Pancreas (tissue), 10 donors: Measurements from ENCODE around the gene HARBI1. TPM values are rescaled to one million over a fixed set of nuclear protein-coding genes. Genes with fewer than 3 reads are reported as not detected.
A peak's percentile ranks its signal among the peaks of the same experiment; 100 is the strongest.

Experiments used
- ATAC-seq, 4 donors: fragments of 200-7000 bp; cut with Tn5 transposase; one replicate each; pipeline versions ENCODE4 v1.8.0 to v1.9.1; 2020; ENCODE audit warnings: mild to moderate bottlenecking in 4 of 4, moderate library complexity in 4 of 4
- DNase-seq, 6 donors: peaks; one replicate each; pipeline ENCODE4 v3.0.0-alpha.2; 2020
- FAIRE-seq: peaks from 2 replicates; lab custom pipeline; 2012; peaks lifted over from hg19 to GRCh38; lab: Jason Lieb, UNC
- H3K27ac ChIP-seq, 4 donors: fragments of 200-600 bp; sonication (generic); 1 replicate in 3 of 4; 2 replicates in 1 of 4; pipeline versions ENCODE4 v1.5.0 to v1.8.0; 2020
- H3K27me3 ChIP-seq, 4 donors: fragments of 200-600 bp; one replicate each; pipeline ENCODE4 v1.8.0; 2021
- H3K36me3 ChIP-seq, 3 donors: fragments of 200-600 bp; sonication (generic) in 1 of 3; one replicate each; pipeline versions ENCODE4 v1.5.0 to v1.8.0; 2020 to 2021
- H3K4me1 ChIP-seq, 3 donors: fragments of 200-600 bp; one replicate each; pipeline ENCODE4 v1.8.0; 2021
- H3K4me3 ChIP-seq, 4 donors: fragments of 200-600 bp; sonication (generic) in 2 of 4; one replicate each; pipeline versions ENCODE4 v1.5.0 to v1.8.0; 2020 to 2021
- H3K9me3 ChIP-seq, 4 donors: fragments of 200-600 bp; one replicate each; pipeline ENCODE4 v1.8.0; 2021
- CTCF ChIP-seq, 4 donors: fragments of 200-600 bp; sonication (generic) in 3 of 4; IDR thresholded peaks; one replicate each; pipeline versions ENCODE4 v1.5.0 to v1.8.0; 2021; ENCODE audit warnings: antibody characterized with exemption in 4 of 4
- WGBS, 2 donors: extraction: QIAGEN DNeasy Blood & Tissue Kit; methylation state at CpG; one replicate each; pipeline ENCODE4 v1.1.7; 2013; 5-methylcytosine and 5-hydroxymethylcytosine counted together
- intact Hi-C, 3 donors: fragments of 100-400 bp; cut with DNase I; formaldehyde crosslinking; loops; one replicate each; pipeline versions ENCODE4 v1.11.1 to v1.14.2; 2022
- polyA plus RNA-seq, 2 donors: library from polyadenylated mRNA; stranded (reverse); fragments of 200-250 nt; gene quantifications; one replicate each; pipeline ENCODE4 v1.2.3, GENCODE V29; 2013
- total RNA-seq, 6 donors: library from RNA; stranded (reverse); fragmentation: NEBNext Ultra II Directional in 4 of 6; extraction: Animal tissue kit (Norgen Biotek cat#: 25700) in 4 of 6; gene quantifications; one replicate each; pipeline versions ENCODE4 v1.2.1 to v1.2.4, GENCODE V29; 2021 to 2023
- donor health status: healthy with polysubstance abuse.
- donor health status: DM: no; HTN: no; CAD: no; lungs with moderate emphysema.
- donor health status: DM: no; HTN: no; CAD: no.
- donor health status: control.
- donor health status: control.
- donor health status: Bipolar disorder and iron deficiency.
- donor health status: DM: yes; HTN: yes; CAD: no.
- donor health status: DM: no; HTN: no; CAD: no.
- donor health status: DM: no; HTN: no; CAD: no.
- donor health status: DM: yes; HTN: yes; CAD: no.

Gene HARBI1
- total and polyA plus RNA-seq, 8 donors, result 1.7 to 2.6 (median 2.0) TPM

DNA sequence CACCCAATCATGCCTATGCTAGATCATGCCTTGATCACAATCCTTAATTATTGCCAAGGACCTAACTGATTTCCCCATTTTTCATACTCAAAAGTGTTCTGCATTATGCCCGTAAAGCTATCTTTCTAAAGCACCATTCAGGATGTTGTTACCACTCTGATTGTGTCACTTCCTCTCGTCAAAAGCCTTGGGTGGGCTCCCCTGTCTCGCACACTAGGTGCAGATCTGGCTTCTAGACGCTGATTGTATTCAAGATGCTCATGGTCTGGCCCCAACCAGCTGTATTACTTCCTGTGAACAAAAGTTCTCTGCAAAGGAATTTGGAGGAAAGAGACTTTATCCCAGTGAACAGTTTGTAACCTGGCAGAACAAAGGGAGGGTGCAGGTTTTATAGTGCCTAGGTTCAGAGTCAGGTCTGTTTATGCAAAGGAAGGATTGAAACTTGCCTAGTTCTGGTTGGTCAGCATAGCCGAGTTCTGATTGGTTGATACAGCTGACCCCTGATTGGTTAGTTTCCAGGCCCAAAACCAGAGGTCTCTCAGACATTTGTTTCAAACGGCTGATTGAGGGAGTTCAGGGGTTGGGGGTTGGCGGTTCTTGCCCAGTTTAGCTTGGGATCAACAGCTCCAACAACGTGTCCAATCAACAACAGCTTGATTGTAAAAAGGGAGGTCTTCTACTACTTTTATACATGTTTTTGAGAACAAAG, 25.8 kb upstream of the HARBI1 start:
- Histone ChIP-seq H3K27me3 (no peaks in the 10 kb centered on the region), H3K4me3 (no peak overlapping the region), H3K9me3 (no peaks in the 10 kb centered on the region), H3K27ac (no peak overlapping the region), H3K4me1 (peaks cover 0 to 5% (median 0%) of the 10 kb centered on the region in 3 donors), H3K36me3 (peaks cover 0 to 23% (median 15%) of the 10 kb centered on the region in 3 donors)
- intact Hi-C loops, result no loop called here
- TF ChIP-seq CTCF (IDR thresholded peaks at IDR 0.05), result no peak
- no peak for DNase-seq
- no peak for ATAC-seq
- 93% methylated on average over 8 of the region's 8 CpGs for WGBS, 2 donors
- FAIRE-seq, result no peak

DNA sequence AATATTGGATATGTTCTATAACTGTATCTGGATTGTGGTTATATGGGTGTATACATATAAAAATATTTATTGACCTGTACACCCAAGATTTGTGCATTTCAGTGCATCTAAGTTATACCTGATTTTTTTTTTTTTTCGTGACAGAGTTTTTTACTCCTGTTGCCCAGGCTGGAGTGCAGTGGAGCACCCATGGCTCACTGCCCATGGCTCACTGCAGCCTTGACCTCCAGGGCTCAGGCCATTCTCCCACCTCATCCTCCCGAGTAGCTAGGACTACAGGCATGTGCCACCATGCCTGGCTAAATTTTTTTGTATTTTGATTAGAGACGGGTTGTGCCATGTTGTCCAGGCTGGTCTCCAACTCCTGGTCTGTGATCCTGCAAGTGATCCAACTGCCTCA, 24.6 kb upstream of the HARBI1 start:
- ATAC-seq (no peak), FAIRE-seq (no peak), DNase-seq (no peak)
- H3K4me3 ChIP-seq, result no peak overlapping the region
- no peak overlapping the region for H3K27ac ChIP-seq
- no peaks in the 10 kb centered on the region for H3K27me3 ChIP-seq
- H3K4me1 ChIP-seq, result peaks cover 0 to 5% (median 0%) of the 10 kb centered on the region in 3 donors
- H3K9me3 ChIP-seq, result no peaks in the 10 kb centered on the region
- H3K36me3 ChIP-seq, result peaks cover 0 to 13% (median 5%) of the 10 kb centered on the region in 3 donors
- 74 to 90% methylated on average over 3 of the region's 3 CpGs for WGBS, 2 donors
- TF ChIP-seq CTCF (IDR thresholded peaks at IDR 0.05), result no peak
- intact Hi-C loops, result no loop called here

DNA sequence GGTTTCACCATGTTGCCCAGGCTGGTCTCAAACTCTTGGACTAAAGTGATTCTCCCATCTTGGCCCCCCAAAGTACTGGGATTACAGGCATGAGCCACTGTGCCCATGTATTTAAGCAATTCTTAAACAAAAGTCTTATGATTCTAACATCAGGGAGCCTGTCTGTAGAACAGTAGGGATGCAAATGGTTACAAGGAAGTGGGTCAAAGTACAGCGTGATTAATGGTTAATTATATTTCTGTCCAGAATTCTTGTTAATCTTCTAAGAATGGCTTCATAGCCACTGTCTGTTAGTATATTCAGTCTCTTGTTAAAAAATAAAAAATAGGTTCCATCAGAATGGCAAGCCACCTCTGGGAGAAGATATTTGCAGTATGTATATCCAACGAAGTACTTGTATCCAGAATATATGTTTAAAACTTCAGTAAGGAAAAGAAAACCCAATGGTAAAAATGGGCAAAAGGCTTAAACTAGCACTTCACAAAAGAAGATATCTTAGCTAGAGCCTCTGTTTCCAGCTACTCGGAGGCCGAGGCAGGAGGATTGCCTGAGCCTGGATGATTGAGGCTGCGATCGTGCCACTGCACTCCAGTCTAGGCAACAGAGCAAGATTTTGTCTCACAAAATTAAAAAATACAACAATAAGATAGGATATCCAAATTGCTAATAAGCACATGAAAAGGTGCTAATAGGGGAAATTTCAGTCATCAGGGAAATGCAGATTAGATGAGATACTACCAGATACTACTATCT, 23.2 kb upstream of the HARBI1 start:
- peak in 3 of 4 donors; percentile 22 to 41 (median 41) for ATAC-seq
- no peak for FAIRE-seq
- H3K36me3 ChIP-seq, result no peaks in the 10 kb centered on the region
- no peak for TF ChIP-seq CTCF (IDR thresholded peaks at IDR 0.05)
- H3K27me3 ChIP-seq, result no peaks in the 10 kb centered on the region
- no peak for DNase-seq
- H3K4me3 ChIP-seq, result no peak overlapping the region
- no peak overlapping the region for H3K27ac ChIP-seq
- H3K4me1 ChIP-seq, result peaks cover 0 to 5% (median 0%) of the 10 kb centered on the region in 3 donors
- 76 to 82% methylated on average over 6 of the region's 6 CpGs for WGBS, 2 donors
- intact Hi-C loops, result no loop called here
- no peaks in the 10 kb centered on the region for H3K9me3 ChIP-seq

DNA sequence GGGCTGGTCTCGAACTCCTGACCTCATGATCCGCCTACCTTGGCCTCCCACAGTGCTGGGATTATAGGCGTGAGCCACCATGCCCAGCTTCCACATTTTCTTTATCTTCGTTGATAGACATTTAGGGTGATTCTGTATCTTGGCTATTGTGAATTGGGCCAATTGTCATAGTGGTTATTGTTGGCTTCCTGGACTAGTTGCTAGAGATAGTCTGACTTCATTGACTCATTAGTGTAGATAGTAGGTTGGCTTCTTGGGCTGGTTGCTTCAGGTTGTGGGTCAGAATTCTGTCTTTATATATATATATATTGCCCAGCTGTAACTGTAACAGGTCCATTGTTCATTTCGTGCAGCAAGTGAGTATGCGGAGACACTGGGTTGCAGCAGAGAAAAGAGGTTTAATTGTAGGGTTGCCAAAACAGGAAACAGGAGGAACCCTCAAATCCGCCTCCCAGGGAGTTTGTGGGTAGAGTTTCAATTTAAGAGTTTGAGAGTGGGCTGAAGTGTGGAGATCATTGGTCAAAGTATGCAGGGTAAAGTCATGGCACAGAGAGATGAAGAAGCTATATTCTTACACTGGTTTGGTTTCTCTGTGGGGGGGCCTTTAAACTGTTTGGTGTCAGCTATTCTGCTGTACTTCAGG, 22.3 kb upstream of the HARBI1 start:
- intact Hi-C loops, result no loop called here
- TF ChIP-seq CTCF (IDR thresholded peaks at IDR 0.05), result no peak
- ATAC-seq, result no peak
- no peak for FAIRE-seq
- Histone ChIP-seq H3K27me3 (no peaks in the 10 kb centered on the region), H3K27ac (no peak overlapping the region), H3K4me3 (no peak overlapping the region), H3K9me3 (no peaks in the 10 kb centered on the region), H3K36me3 (no peaks in the 10 kb centered on the region), H3K4me1 (peaks cover 0 to 5% (median 0%) of the 10 kb centered on the region in 3 donors)
- 95 to 97% methylated on average over 7 of the region's 7 CpGs for WGBS, 2 donors
- no peak for DNase-seq
